BJ (cell line): ENCODE data around the gene TMEM221. TPM values are rescaled to one million over a fixed set of nuclear protein-coding genes. Genes with fewer than 3 reads are reported as not detected.

Experiments
- CTCF ChIA-PET: fragments of 350-600 bp; formaldehyde crosslinking; extraction: SDS; loops from one replicate; lab custom pipeline; 2021; ENCODE audit warnings: antibody characterized with exemption, inconsistent platforms; lab: Yijun Ruan, JAX
- POLR2A ChIA-PET: fragments of 300-600 bp; sonication (Branson Sonifier 250); formaldehyde crosslinking; extraction: SDS; loops from one replicate; lab custom pipeline; 2021; ENCODE audit warnings: antibody characterized with exemption; lab: Charles Lee
- DNase-seq: peaks from one replicate; pipeline ENCODE4 v3.0.0-alpha.2; 2011; ENCODE audit warnings: low read depth
- H3K27me3 ChIP-seq: 2 replicates; pipeline ENCODE4 v1.6.0; 2011; ENCODE audit warnings: low read length; ENCODE audit not compliant: control insufficient read depth, insufficient read depth
- H3K36me3 ChIP-seq: 2 replicates; pipeline ENCODE4 v1.5.1; 2011; ENCODE audit warnings: low read length; ENCODE audit not compliant: control insufficient read depth, insufficient read depth
- H3K4me3 ChIP-seq: 2 replicates; pipeline ENCODE4 v1.5.1; 2011; ENCODE audit warnings: low read depth, mild to moderate bottlenecking, control low read depth, low read length
- CTCF ChIP-seq: IDR thresholded peaks from 2 replicates; pipeline ENCODE4 v1.5.1; 2011; ENCODE audit warnings: low read depth, mild to moderate bottlenecking, control low read depth, inconsistent platforms, low read length, moderate library complexity; ENCODE audit not compliant: insufficient read depth
- polyA minus RNA-seq: library from RNA; depleted of rRNA, polyadenylated mRNA; stranded (reverse); fragments of >200 nt; gene quantifications from 2 replicates; pipeline ENCODE4 v1.2.3, GENCODE V29; 2011; rRNA and poly(A)+ RNA removed
- polyA plus RNA-seq: library from polyadenylated mRNA; depleted of rRNA; stranded (reverse); fragments of >200 nt; gene quantifications from 2 replicates; pipeline ENCODE4 v1.2.3, GENCODE V29; 2011; rRNA removed

TMEM221 gene
- polyA plus RNA-seq (0.09 and 0.11 TPM in 2 replicates), polyA minus RNA-seq (0.09 TPM in 1 of 2 replicates, not detected in the other)

GRCh38 chr19:17448131-17448967 is at the start of gene TMEM221:
Gene TMEM221, minus strand, starts transcription at chr19:17448668. Its CDS starts 206 bp downstream, at chr19:17448462.
- POLR2A ChIA-PET, result no interaction called here
- Histone ChIP-seq H3K27me3 (peaks cover 12% of the 10 kb centered on the region), H3K4me3 (peak within 1 kb of the TSS; percentile 35), H3K36me3 (no peaks in the 10 kb centered on the region)
- TF ChIP-seq CTCF, result peak; percentile 62
- CTCF ChIA-PET, result interaction anchor here (0.8 to 2.0 kb wide), 12 partner anchors 11 to 327 kb away, joined by 3 to 6 read pairs (median 4); no protein-coding TSS in a partner anchor
- DNase-seq, result no peak

DNA sequence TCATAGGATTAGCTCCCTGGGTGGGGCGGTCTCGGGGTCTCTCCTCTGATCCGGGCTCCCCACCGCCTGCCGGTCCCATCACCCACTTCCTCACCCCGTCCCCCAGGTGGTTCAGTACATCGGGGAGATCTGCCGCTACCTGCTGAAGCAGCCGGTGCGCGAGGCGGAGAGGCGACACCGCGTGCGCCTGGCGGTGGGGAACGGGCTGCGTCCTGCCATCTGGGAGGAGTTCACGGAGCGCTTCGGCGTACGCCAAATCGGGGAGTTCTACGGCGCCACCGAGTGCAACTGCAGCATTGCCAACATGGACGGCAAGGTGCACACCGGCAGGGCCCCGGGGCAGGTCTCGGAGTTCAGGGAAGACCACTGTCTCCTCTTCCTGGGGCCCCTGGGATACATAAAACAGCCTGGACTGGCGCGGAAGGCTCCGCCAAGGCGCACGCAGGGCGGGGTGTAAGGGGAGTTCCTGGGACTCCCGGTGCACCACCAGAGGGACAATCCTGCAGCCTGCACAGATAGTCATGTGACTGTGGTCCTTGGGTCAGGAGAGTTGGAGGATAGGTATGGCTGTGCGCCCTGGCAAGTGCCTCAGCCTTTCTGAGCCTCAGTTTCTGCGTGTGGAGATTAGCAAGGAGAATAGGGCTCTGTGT is 48.8 kb upstream of the TMEM221 start:
- no peak for TF ChIP-seq CTCF
- POLR2A ChIA-PET, result no interaction called here
- H3K4me3 ChIP-seq, result no peak overlapping the region
- H3K36me3 ChIP-seq, result peaks cover 12% of the 10 kb centered on the region
- H3K27me3 ChIP-seq, result no peaks in the 10 kb centered on the region
- DNase-seq, result no peak
- CTCF ChIA-PET, result interaction anchor here (0.6 to 2.3 kb wide), 13 partner anchors 8 to 269 kb away, joined by 3 to 17 read pairs (median 5); partner anchors contain the start of gene PGLS

DNA sequence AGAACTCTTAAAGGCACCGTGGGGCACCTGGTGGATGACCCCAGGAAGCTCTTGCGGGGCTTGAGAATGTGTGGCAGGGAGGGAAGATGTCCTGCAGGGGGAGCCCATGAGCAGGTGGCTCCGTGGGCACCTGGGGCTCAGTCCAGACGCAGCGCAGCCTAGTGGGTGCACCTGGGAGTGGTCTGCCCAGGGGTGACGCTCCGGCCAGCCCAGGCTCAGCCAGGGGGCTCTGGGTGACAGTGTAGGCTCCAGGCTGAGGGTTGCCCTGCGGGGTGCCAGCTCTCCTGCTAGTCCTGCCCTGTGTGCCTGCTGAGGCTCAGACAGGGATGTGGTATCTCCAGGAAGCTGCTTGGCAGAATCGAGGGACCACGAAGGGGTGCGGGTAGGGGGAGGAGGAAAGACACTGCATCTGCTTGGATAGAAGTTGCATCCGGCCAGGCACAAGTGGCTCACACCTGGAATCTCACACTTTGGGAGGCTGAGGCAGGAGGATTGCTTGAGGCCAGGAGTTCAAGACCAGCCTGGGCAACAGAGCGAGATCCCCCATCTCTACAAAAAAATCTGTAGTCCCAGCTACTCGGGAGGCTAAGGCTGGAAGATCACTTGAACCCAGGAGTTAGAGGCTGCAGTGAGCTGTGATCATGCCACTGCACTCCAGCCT is 48.0 kb upstream of the TMEM221 start:
- Histone ChIP-seq H3K36me3 (peaks cover 13% of the 10 kb centered on the region), H3K4me3 (no peak overlapping the region), H3K27me3 (no peaks in the 10 kb centered on the region)
- no peak for DNase-seq
- peak; percentile 91 for TF ChIP-seq CTCF
- CTCF ChIA-PET, result interaction anchor here (0.5 to 2.3 kb wide), 34 partner anchors 9 to 360 kb away, joined by 3 to 17 read pairs (median 4); partner anchors contain the start of gene PGLS
- POLR2A ChIA-PET, result no interaction called here

- TF ChIP-seq CTCF, result no peak
- POLR2A ChIA-PET, result no interaction called here
- Histone ChIP-seq H3K36me3 (peaks cover 9% of the 10 kb centered on the region), H3K27me3 (no peaks in the 10 kb centered on the region), H3K4me3 (no peak overlapping the region)
- DNase-seq, result no peak
- CTCF ChIA-PET, result interaction anchor here (0.6 to 2.3 kb wide), 30 partner anchors 8 to 360 kb away, joined by 3 to 17 read pairs (median 4); no protein-coding TSS in a partner anchor
Measured at GRCh38 chr19:17495639-17496296, 47.3 kb upstream of the TMEM221 start.
